Lung (tissue), 12 donors: ENCODE data around the gene PC. TPM values are rescaled to one million over a fixed set of nuclear protein-coding genes. Genes with fewer than 3 reads are reported as not detected.

Experiments
- ATAC-seq: fragments of 200-7000 bp; cut with Tn5 transposase; one replicate; pipeline ENCODE4 v1.9.1; 2020; ENCODE audit warnings: moderate number of reproducible peaks; ENCODE audit not compliant: insufficient read depth, low FRiP score
- DNase-seq, 3 donors: peaks; one replicate each; pipeline ENCODE4 v3.0.0-alpha.2; 2013 to 2017
- H3K27ac ChIP-seq, 2 donors: one replicate each; pipeline ENCODE4 v1.5.1; 2013; ENCODE audit warnings: mild to moderate bottlenecking in 2 of 2, moderate library complexity in 2 of 2, control low read depth in 1 of 2, inconsistent platforms in 1 of 2, low read depth in 1 of 2, low read length in 1 of 2
- H3K27me3 ChIP-seq, 3 donors: one replicate each; pipeline ENCODE4 v1.5.1; 2013; ENCODE audit warnings: low read length in 2 of 3; ENCODE audit not compliant: control insufficient read depth in 3 of 3, insufficient read depth in 3 of 3
- H3K36me3 ChIP-seq, 4 donors: one replicate each; pipeline ENCODE4 v1.5.1; 2013; ENCODE audit warnings: low read length in 4 of 4, mild to moderate bottlenecking in 1 of 4, moderate library complexity in 1 of 4; ENCODE audit not compliant: control insufficient read depth in 4 of 4, insufficient read depth in 4 of 4
- H3K4me1 ChIP-seq, 5 donors: one replicate each; pipeline ENCODE4 v1.5.1; 2013; ENCODE audit warnings: low read length in 5 of 5, mild to moderate bottlenecking in 2 of 5, moderate library complexity in 1 of 5; ENCODE audit not compliant: control insufficient read depth in 5 of 5, insufficient read depth in 5 of 5
- H3K4me3 ChIP-seq: one replicate; pipeline ENCODE4 v1.5.1; 2013; ENCODE audit warnings: mild to moderate bottlenecking, control low read depth, moderate library complexity
- H3K9ac ChIP-seq, 2 donors: one replicate each; pipeline ENCODE4 v1.5.1; 2013; ENCODE audit warnings: low read length in 2 of 2, control low read depth in 1 of 2; ENCODE audit not compliant: insufficient read depth in 1 of 2
- H3K9me3 ChIP-seq, 4 donors: one replicate each; pipeline ENCODE4 v1.5.1; 2013; ENCODE audit warnings: low read length in 3 of 4, mild to moderate bottlenecking in 1 of 4, moderate library complexity in 1 of 4; ENCODE audit not compliant: control insufficient read depth in 4 of 4, insufficient read depth in 3 of 4
- WGBS, 2 donors: extraction: QIAGEN DNeasy Blood & Tissue Kit; methylation state at CpG; one replicate each; pipeline ENCODE4 v1.1.7; 2013; 5-methylcytosine and 5-hydroxymethylcytosine counted together
- polyA plus RNA-seq, 2 donors: library from polyadenylated mRNA; stranded (reverse); fragments of 200-250 nt; gene quantifications; one replicate each; pipeline ENCODE4 v1.2.1, GENCODE V29; 2013
- total RNA-seq, 2 donors: library from RNA; depleted of rRNA in 1 of 2; stranded (reverse); fragments of >200 nt in 1 of 2; gene quantifications; one replicate each; pipeline ENCODE4 v1.2.1, GENCODE V29; 2014 to 2021
- TF ChIP-seq, protein P1 (sequence below): IDR thresholded peaks from 2 replicates; pipeline ENCODE4 v1.5.1; 2012; ENCODE audit warnings: mild to moderate bottlenecking; ENCODE audit errors: control extremely low read depth, extremely low read depth
- donor health status: control.
- donor health status: control.
- donor health status: Bipolar disorder and iron deficiency.
- donor health status: healthy.
- donor health status: DM: yes; HTN: yes; CAD: no.

The PC gene
- total and polyA plus RNA-seq, 4 donors, result 5.5 to 32.5 (median 12.0) TPM

DNA sequence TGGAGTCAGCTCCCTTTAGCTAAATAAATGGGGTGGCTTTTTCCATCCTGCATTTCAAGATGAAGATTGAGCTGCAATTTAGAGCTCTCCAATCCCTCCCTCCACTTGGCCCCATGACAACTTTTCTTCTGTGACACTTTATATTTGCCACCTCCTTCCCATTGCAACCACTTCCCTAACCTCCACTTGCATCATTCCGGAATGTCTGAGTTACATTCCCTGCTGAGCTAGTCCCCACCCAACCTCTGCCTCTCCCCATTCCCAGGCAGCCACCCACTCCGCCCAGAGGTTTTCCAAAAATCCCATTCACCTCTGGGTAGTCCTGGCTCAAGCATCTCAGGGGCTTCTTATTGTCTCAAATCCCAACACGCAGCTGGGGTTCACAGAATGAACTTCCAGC is 24.7 kb downstream of the PC start:
- H3K9ac ChIP-seq, result no peak overlapping the region
- no peak overlapping the region for H3K27ac ChIP-seq
- TF ChIP-seq, protein P1, sequence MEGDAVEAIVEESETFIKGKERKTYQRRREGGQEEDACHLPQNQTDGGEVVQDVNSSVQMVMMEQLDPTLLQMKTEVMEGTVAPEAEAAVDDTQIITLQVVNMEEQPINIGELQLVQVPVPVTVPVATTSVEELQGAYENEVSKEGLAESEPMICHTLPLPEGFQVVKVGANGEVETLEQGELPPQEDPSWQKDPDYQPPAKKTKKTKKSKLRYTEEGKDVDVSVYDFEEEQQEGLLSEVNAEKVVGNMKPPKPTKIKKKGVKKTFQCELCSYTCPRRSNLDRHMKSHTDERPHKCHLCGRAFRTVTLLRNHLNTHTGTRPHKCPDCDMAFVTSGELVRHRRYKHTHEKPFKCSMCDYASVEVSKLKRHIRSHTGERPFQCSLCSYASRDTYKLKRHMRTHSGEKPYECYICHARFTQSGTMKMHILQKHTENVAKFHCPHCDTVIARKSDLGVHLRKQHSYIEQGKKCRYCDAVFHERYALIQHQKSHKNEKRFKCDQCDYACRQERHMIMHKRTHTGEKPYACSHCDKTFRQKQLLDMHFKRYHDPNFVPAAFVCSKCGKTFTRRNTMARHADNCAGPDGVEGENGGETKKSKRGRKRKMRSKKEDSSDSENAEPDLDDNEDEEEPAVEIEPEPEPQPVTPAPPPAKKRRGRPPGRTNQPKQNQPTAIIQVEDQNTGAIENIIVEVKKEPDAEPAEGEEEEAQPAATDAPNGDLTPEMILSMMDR, result no peak
- no peaks in the 10 kb centered on the region for H3K4me1 ChIP-seq
- H3K36me3 ChIP-seq, result no peaks in the 10 kb centered on the region
- no peaks in the 10 kb centered on the region for H3K27me3 ChIP-seq
- H3K9me3 ChIP-seq, result no peaks in the 10 kb centered on the region
- 87 to 93% methylated on average over 3 of the region's 3 CpGs for WGBS, 2 donors
- DNase-seq (peak in 1 of 3 donors; percentile 25), ATAC-seq (no peak)
- H3K4me3 ChIP-seq, result no peak overlapping the region

- no peaks in the 10 kb centered on the region for H3K36me3 ChIP-seq
- ATAC-seq (no peak), DNase-seq (no peak)
- H3K4me3 ChIP-seq, result no peak overlapping the region
- TF ChIP-seq, protein P1, result no peak
- no peaks in the 10 kb centered on the region for H3K27me3 ChIP-seq
- WGBS, 2 donors, result 95 to 99% methylated on average over 3 of the region's 3 CpGs
- H3K9ac ChIP-seq, result no peak overlapping the region
- no peak overlapping the region for H3K27ac ChIP-seq
- H3K4me1 ChIP-seq, result no peaks in the 10 kb centered on the region
- H3K9me3 ChIP-seq, result no peaks in the 10 kb centered on the region
Measured at GRCh38 chr11:66932543-66932942, 25.6 kb downstream of the PC start.

DNA sequence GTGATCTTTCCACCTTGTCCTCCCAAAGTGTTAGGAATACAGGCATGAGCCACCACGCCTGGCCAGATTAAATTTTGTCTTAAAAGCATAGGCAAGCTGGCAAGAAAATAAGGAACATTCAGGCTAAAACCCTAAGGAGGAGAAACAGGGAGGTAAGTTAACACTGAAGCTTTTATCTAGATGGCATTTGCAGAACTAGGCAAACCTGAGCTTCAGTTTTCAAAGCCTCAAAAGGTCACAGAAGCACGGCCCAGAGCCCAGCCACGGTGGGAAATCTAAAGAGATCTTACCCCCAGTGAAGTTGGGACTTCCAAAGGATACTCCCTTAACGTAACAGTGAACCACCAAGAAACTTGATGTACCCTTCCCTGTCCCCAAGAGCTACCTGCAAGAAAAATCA is 28.4 kb downstream of the PC start:
- H3K9me3 ChIP-seq, result no peaks in the 10 kb centered on the region
- no peak overlapping the region for H3K4me3 ChIP-seq
- 57 to 96% methylated on average over 4 of the region's 4 CpGs for WGBS, 2 donors
- TF ChIP-seq, protein P1, result no peak
- no peak overlapping the region for H3K27ac ChIP-seq
- no peaks in the 10 kb centered on the region for H3K27me3 ChIP-seq
- no peak overlapping the region for H3K9ac ChIP-seq
- no peak for DNase-seq
- no peaks in the 10 kb centered on the region for H3K36me3 ChIP-seq
- no peak for ATAC-seq
- H3K4me1 ChIP-seq, result no peaks in the 10 kb centered on the region

DNA sequence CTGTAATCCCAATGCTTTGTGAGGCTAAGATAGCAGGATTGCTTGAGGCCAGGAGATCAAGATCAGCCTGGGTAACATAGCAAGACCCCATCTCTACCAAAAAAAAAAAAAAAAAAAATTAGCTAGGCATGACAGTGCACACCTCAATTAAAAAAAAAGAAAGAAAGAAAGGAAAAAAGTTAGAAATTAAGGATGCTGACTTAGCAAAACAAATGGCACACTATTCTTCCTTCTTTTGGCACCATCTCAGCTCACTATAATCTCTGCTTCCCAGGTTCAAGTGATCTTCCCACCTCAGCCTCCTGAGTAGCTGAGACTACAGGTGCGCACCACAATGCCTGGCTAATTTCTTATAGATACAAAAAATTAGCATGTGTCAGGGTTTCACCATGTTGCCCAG is 33.9 kb downstream of the PC start:
- H3K27me3 ChIP-seq, result no peaks in the 10 kb centered on the region
- H3K9ac ChIP-seq, result no peak overlapping the region
- TF ChIP-seq, protein P1, result no peak
- DNase-seq, result no peak
- no peak overlapping the region for H3K4me3 ChIP-seq
- H3K27ac ChIP-seq, result no peak overlapping the region
- H3K9me3 ChIP-seq, result no peaks in the 10 kb centered on the region
- peaks cover 0 to 2% (median 0%) of the 10 kb centered on the region in 5 donors for H3K4me1 ChIP-seq
- WGBS, 2 donors, result 96 to 98% methylated on average over 1 of the region's 1 CpG
- no peak for ATAC-seq
- H3K36me3 ChIP-seq, result no peaks in the 10 kb centered on the region
